Tibial artery (tissue), 4 donors: Measurements from ENCODE around the gene LYRM7.

Experiments used
- DNase-seq, 2 donors: peaks; one replicate each; pipeline ENCODE4 v3.0.0-alpha.2; 2019
- H3K27ac ChIP-seq, 2 donors: fragments of 200-600 bp; sonication (generic) in 1 of 2; 1 replicate in 1 of 2; 2 replicates in 1 of 2; pipeline ENCODE4 v1.5.1; 2018 to 2019; ENCODE audit warnings: mild to moderate bottlenecking in 1 of 2
- H3K27me3 ChIP-seq, 2 donors: fragments of 200-600 bp; sonication (generic) in 1 of 2; one replicate each; pipeline versions ENCODE4 v1.5.1 to v1.6.0; 2016 to 2019
- H3K36me3 ChIP-seq, 3 donors: fragments of 200-600 bp; sonication (generic) in 2 of 3; one replicate each; pipeline ENCODE4 v1.5.1; 2016 to 2019; ENCODE audit warnings: mild to moderate bottlenecking in 2 of 3
- H3K4me1 ChIP-seq, 4 donors: fragments of 200-600 bp; sonication (generic) in 2 of 4; 1 replicate in 3 of 4; 2 replicates in 1 of 4; pipeline ENCODE4 v1.5.1; 2016 to 2019
- H3K4me3 ChIP-seq, 2 donors: fragments of 200-600 bp; sonication (generic) in 1 of 2; 1 replicate in 1 of 2; 2 replicates in 1 of 2; pipeline ENCODE4 v1.5.1; 2018 to 2019; ENCODE audit warnings: mild to moderate bottlenecking in 2 of 2
- H3K9me3 ChIP-seq, 3 donors: fragments of 200-600 bp; sonication (generic) in 1 of 3; one replicate each; pipeline ENCODE4 v1.5.1; 2016 to 2019
- intact Hi-C: fragments of 100-400 bp; cut with DNase I; formaldehyde crosslinking; loops from one replicate; pipeline ENCODE4 v1.15.0; 2023; ENCODE audit warnings: low total_unique reads
- TF ChIP-seq, protein P1 (sequence below), 2 experiments: fragments of 200-600 bp in 1 of 2; fragments of 450-650 bp in 1 of 2; IDR thresholded peaks; one replicate each; pipeline ENCODE4 v1.5.1; 2017 to 2019; ENCODE audit warnings: antibody characterized with exemption in 2 of 2, mild to moderate bottlenecking in 1 of 2, moderate library complexity in 1 of 2

LYRM7 gene

DNA sequence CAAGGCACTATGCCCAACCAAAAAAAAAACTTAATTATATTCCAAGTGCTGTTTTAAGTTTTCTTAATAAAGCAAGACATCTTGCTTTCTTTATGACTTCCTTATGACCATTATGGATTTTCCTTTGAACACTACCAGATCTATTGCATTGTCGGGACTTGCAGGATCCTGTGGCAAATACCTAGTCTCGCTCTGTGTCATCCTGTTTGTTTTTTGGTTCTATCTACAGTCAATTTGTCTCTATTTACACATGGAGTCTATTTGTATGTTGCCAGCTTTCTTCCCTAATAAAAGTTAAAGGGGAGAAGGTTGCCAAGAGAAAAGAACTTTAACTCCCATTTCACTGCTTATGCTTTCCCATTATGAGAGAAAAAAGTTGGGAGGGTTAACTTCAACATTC lies 10.6 kb upstream of the LYRM7 start:
- TF ChIP-seq, protein P1, sequence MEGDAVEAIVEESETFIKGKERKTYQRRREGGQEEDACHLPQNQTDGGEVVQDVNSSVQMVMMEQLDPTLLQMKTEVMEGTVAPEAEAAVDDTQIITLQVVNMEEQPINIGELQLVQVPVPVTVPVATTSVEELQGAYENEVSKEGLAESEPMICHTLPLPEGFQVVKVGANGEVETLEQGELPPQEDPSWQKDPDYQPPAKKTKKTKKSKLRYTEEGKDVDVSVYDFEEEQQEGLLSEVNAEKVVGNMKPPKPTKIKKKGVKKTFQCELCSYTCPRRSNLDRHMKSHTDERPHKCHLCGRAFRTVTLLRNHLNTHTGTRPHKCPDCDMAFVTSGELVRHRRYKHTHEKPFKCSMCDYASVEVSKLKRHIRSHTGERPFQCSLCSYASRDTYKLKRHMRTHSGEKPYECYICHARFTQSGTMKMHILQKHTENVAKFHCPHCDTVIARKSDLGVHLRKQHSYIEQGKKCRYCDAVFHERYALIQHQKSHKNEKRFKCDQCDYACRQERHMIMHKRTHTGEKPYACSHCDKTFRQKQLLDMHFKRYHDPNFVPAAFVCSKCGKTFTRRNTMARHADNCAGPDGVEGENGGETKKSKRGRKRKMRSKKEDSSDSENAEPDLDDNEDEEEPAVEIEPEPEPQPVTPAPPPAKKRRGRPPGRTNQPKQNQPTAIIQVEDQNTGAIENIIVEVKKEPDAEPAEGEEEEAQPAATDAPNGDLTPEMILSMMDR (IDR thresholded peaks at IDR 0.05) = no peak
- DNase-seq = no peak
- no peak overlapping the region for H3K4me3 ChIP-seq
- H3K36me3 ChIP-seq = peaks cover 27 to 67% (median 49%) of the 10 kb centered on the region in 3 donors
- peaks cover 0 to 17% (median 7%) of the 10 kb centered on the region in 4 donors for H3K4me1 ChIP-seq
- intact Hi-C loops = loop anchor here (10.0 kb wide), 2 partner anchors 255 to 1255 kb away; partner anchors contain the start of gene CHSY3
- H3K9me3 ChIP-seq = no peaks in the 10 kb centered on the region
- no peak overlapping the region for H3K27ac ChIP-seq
- H3K27me3 ChIP-seq = no peaks in the 10 kb centered on the region

DNA sequence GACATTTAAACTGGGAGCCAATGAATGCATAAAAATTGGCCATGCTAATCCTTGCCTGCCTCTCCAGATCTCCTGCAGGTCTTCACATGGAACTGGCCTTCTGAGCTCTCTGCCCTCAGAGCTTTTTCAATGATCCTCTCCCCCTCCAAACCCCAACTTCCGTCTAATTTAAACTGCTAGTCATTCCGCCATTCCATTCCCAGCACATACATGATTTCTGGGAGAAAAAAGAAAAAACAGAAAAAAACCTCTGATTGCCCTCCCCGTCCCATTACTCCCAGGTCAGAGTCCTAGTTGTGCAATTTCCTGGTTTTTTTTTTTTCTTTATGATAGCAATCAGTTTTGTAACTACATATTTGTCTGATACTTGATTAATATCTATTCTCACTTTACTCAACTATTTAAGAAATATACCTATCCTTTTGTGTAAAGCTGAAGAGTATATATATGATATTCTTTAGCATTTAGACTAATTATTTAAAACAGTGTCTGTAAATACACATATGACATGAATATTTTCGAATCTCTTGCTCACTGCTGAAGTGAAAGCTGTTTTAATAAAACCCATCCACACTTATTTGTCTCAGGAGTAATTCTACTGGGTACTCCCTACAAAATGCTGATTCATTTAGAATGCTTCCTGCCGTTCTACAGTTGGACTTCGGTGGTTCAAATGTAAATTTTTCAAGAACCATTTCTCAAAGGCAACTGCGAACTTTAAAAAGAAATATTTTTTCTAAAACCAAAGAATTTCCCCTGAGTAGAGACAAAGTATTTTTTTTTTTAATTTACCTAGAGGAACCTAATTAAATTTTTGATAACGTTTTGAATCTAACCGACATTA lies 7.2 kb upstream of the LYRM7 start:
- Histone ChIP-seq H3K9me3 (no peaks in the 10 kb centered on the region), H3K36me3 (peaks cover 20 to 41% (median 33%) of the 10 kb centered on the region in 3 donors), H3K4me1 (peaks cover 0 to 17% (median 7%) of the 10 kb centered on the region in 4 donors), H3K4me3 (peak overlapping the region; percentile 68 to 75), H3K27me3 (no peaks in the 10 kb centered on the region), H3K27ac (peak overlapping the region; percentile 87 to 93)
- intact Hi-C loops = loop anchor here (10.0 kb wide), 2 partner anchors 251 to 1259 kb away; partner anchors contain the start of gene CHSY3
- no peak for DNase-seq
- TF ChIP-seq, protein P1 (IDR thresholded peaks at IDR 0.05) = no peak

DNA sequence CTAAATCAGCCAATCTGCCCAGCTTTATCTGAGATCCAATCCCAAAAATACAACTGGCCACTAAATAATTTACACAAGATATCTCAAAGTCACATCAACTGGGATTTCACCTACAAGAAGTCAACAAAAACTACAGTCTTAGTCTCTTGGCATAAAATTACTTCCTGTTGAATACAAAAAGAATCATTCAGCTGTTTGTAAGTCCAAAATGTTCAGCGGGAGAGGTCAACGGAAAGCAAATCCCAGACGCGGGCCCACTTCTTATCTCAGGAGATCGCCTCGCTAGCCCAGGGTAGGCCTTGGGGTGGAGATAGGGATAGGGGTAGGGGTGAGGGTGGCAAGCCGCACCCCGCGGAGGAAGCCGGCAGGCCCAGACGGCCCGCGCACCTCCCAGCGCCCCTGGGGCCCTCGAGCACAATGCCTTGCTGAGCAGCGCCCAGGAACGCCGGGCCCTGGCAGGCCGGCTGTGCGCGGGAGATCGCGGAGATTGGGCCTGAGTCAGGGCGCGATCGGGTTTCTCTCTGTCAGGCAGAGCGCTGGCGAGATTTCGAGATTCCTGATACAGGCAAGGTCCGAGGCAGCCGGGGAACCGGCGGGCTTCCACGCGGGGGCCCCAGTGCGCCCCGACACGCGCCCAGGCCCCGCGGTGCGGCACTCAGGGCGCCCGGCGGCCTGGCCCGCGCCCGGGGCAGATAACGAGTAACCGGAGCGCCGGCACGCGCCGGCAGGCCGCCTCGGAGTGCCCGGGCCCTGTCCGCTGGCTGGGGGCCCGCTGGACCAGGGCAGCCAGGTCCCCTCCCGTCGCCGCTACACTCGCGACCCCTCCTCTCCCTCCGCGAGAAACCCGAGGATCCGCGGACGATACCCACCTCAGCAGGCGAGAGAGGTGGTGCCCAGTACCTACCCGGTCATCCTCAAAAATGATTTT lies 6.3 kb upstream of the LYRM7 start:
- Histone ChIP-seq H3K27me3 (no peaks in the 10 kb centered on the region), H3K36me3 (peaks cover 20 to 32% (median 28%) of the 10 kb centered on the region in 3 donors), H3K4me3 (peak overlapping the region; percentile 68 to 75), H3K27ac (peak overlapping the region; percentile 87 to 93), H3K9me3 (no peaks in the 10 kb centered on the region), H3K4me1 (peaks cover 0 to 17% (median 7%) of the 10 kb centered on the region in 4 donors)
- peak; percentile 59 to 75 for DNase-seq
- intact Hi-C loops = loop anchor here (10.0 kb wide), 2 partner anchors 250 to 1260 kb away; partner anchors contain the start of gene CHSY3
- TF ChIP-seq, protein P1 (IDR thresholded peaks at IDR 0.05) = no peak

DNA sequence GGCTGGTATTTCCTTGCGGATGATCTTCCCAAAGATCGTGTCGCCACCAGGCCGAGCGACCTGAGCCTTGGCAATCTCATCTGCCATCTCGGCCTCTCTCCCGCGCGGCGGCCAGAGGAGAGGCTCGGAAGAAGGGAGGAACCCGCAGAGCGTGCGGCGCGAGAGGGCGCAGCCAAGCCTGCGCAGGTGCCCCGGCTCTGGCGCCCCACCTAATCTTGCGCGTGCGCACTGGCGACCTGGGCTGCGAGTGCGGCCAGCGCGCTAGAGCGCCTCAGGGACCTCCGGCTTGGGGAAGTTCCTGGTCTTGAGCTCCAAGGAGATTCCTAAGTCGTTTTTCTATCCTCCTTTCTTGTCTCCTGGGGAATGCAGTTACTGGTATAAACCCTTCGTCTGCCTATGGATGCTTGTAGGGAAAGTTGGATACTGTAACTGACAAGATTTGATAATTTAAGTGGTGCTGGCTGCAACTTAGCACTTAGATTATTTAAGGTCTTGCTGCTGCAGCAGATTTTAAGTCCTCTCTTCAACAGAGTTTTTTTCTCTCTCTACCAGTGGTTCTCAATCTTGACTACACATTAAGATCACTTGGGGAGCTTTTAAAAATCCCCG lies 5.5 kb upstream of the LYRM7 start, which contains the start of gene HINT1:
TSS of gene HINT1 (minus strand) at position 138 of the 609 bp plus-strand sequence. CDS start at position 87, 51 bp downstream.
- Histone ChIP-seq H3K9me3 (no peaks in the 10 kb centered on the region), H3K4me1 (peaks cover 0 to 23% (median 7%) of the 10 kb centered on the region in 4 donors), H3K36me3 (peaks cover 20 to 25% (median 22%) of the 10 kb centered on the region in 3 donors), H3K4me3 (peak within 1 kb of the TSS; percentile 68 to 75), H3K27ac (peak within 1 kb of the TSS; percentile 87 to 93), H3K27me3 (no peaks in the 10 kb centered on the region)
- DNase-seq = peak; percentile 83 to 93
- TF ChIP-seq, protein P1 (IDR thresholded peaks at IDR 0.05) = no peak
- intact Hi-C loops = loop anchor here (10.0 kb wide), 2 partner anchors 250 to 1260 kb away; partner anchors contain the start of gene CHSY3

DNA sequence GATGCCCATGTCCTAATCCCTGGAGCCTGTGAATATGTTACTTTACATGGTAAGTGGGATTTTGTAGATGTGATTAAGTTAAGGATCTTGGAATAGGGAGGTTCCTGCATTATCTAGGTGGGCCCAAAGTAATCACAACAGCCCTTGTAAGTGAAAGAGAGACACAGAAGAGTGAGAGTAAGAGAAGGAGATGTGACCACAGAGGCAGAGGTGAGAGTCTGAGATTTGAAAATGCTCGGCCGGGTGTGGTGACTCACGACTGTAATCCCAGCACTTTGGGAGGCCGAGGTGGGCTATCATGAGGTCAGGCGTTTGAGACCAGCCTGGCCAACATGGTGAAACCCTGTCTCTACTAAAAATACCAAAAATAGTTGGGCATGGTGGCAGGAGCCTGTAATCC lies 3.1 kb upstream of the LYRM7 start:
- no peak overlapping the region for H3K4me3 ChIP-seq
- TF ChIP-seq, protein P1 (IDR thresholded peaks at IDR 0.05) = no peak
- H3K27ac ChIP-seq = no peak overlapping the region
- H3K9me3 ChIP-seq = no peaks in the 10 kb centered on the region
- peaks cover 0 to 1% (median 0%) of the 10 kb centered on the region in 3 donors for H3K36me3 ChIP-seq
- H3K4me1 ChIP-seq = peaks cover 0 to 32% (median 14%) of the 10 kb centered on the region in 4 donors
- no peaks in the 10 kb centered on the region for H3K27me3 ChIP-seq
- no peak for DNase-seq
- intact Hi-C loops = loop anchor here (10.0 kb wide), 2 partner anchors 247 to 1263 kb away; partner anchors contain the start of gene CHSY3
